Left cardiac atrium (tissue), 4 donors: ENCODE results near the gene CCR8. TPM values are rescaled to one million over a fixed set of nuclear protein-coding genes. Genes with fewer than 3 reads are reported as not detected.
A peak's percentile ranks its signal among the peaks of the same experiment; 100 is the strongest.
"Not testable (repeated sequence)": the region's sequence is repeated elsewhere in the genome, so short reads cannot be mapped to it uniquely, and the experiment has no call there.

Source experiments
- ATAC-seq, 2 donors: fragments of 200-7000 bp; cut with Tn5 transposase; one replicate each; pipeline ENCODE4 v1.9.1; 2020; ENCODE audit warnings: mild to moderate bottlenecking in 2 of 2, moderate library complexity in 2 of 2
- DNase-seq: peaks from one replicate; pipeline ENCODE4 v3.0.0-alpha.2; 2020
- intact Hi-C, 2 donors: fragments of 100-400 bp; cut with DNase I; formaldehyde crosslinking; loops; one replicate each; pipeline versions ENCODE4 v1.14.1 to v1.15.1; 2022 to 2023
- total RNA-seq, 2 donors: library from RNA; stranded (reverse); fragmentation: NEBNext Ultra II Directional; extraction: Animal tissue kit (Norgen Biotek cat#: 25700); gene quantifications; one replicate each; pipeline ENCODE4 v1.2.1, GENCODE V29; 2021
- donor health status: DM: no; HTN: yes; CAD: no.
- donor health status: DM: no; HTN: yes; CAD: no; lungs with severe emphysema.
- donor health status: DM: yes; HTN: yes; CAD: no.
- donor health status: Dilated cardiomyopathy.

The CCR8 gene
- total RNA-seq, 2 donors from 2014 or later, result not detected

DNA sequence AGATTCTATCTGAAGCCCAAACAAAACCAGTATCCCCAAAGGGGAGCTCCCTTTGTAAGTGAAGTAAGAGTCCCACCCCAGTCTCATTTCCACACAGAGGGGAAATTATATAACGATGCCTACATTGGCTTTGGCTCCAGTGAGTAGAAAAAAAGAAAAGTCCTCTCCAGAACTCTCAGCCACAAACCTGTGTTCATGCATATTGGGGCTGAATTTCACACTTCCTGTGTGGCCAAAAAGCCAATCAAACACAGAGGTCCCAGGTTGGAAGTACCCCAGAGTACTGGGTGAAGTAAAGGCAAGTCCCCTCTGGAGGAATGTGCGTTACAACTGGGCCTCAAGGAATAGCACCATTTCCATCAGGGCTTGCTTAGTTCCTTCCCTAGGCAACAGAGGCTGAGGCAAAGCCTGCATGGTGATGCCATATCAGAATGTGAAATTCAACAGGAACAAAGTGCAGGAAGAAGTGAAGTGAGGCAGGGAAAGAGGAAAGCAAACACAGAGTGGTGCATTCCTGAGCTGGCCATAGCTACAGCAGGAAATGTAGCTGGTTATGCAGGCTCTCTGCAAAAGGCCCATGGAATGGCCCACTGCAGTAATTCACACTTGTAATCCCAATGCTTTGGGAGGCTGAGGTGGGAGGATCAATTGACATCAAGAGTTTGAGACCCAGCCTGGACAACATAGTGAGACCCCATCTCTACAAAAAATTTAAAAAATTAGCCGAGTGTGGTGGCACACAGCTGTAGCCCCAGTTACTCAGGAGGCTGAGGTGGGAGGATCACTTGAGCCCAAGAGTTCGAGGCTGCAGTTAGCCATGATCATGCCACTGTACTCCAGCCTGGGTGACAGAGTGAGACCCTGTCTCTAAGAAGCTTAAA is 33.1 kb upstream of the CCR8 start:
- intact Hi-C loops, result no loop called here
- no peak for ATAC-seq
- no peak for DNase-seq

DNA sequence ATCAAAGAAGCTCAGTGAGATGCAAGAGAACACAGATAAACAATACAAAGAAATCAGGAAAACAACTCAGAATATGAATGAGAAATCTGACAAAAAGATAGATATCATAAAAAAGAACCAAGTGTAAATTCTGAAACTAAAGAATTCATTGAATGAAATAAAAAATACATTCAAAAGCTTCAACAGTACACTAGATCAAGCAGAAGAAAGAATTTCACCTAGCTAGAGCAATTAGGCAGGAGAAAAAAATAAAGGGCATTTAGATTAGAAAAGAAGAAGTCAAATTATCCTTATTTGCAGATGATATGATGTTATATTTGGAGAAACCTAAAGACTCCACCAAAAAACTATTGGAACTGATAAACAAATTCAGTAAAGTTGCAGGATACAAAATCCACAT is 30.2 kb upstream of the CCR8 start:
- ATAC-seq (no peak), DNase-seq (no peak)
- intact Hi-C loops, result no loop called here

DNA sequence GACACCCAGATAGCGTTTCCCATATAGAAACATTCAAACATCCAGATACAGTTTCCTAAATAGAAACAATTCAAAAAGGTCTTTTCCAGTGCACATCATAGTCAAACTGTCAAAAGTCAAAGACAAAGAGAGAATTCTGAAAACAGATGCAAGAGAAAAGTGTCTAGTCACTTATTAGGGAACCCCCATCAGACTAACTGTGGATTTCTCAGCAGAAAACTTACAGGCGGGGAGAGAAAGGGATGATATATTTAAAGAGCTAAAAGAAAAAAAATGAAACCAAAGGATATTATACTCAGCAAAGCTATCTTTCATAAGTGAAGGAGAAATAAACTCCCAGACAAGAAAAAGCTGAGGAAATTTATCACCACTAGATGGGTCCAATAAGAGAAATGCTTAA is 27.3 kb upstream of the CCR8 start:
- DNase-seq (no peak), ATAC-seq (no peak)
- intact Hi-C loops, result no loop called here

DNA sequence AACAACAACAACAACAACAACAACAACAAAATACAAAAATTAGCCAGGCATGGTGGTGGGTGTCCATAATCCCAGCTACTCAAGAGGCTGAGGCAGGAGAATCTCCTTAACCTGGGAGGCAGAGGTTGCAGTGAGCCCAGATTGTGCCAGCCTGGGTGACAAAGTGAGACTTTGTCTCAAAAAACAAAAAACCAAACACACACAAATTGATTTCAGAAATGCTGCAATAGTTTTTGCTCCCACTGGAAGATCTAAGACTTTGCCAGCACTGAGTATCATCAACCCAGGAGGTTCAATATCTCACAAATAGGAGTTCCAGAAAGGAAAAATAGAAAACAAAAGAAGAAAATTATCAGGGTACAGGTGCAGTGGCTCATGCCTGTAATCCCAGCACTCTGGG is 16.2 kb upstream of the CCR8 start:
- intact Hi-C loops, result no loop called here
- ATAC-seq, result no peak
- DNase-seq, result no peak

DNA sequence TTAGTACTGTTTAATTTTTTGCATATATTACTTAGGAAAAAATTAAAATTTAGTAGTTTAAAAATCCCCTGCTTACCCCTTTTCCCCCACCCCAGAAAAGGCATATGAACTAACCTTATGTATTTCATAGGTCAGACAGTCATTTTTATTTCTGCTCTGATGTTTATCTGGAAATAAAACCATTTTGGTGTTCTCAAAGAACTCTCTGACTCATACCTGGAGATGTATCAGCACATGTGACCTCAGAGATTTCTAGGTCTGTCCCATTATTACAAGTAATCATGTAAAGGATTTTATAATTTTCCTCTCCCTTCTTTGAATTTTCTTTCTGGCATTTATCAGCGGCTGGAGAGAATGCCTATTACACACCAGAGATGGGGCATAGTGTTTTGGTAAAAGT is 14.1 kb upstream of the CCR8 start:
- no peak for ATAC-seq
- intact Hi-C loops, result no loop called here

DNA sequence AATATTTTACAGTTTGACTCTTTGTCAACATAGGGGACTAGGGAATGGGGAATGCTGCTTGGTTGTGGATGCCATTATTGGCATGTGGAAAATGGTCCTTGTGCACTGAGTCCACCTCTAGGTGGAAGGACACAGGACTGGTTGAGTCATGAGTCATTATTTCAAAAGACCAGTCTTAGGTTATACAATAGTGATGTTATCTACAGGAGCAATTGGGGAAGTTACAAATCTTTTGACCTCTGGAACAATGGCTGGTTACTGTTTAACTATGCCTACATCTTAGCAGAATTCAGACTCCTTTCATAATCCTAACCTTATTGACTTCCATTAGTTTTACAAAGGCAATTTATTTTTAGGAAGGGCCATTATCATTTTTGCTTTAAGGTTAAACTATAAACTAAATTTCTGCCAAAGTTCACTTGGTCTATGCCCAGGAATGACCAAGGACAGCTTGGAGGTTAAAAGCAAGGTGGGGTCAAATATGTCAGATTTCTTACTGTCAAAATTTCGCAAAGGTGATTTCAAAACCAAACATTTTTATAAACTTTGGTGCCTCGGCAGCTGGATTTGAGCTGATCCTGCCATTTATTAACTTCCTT is 11.8 kb upstream of the CCR8 start:
- ATAC-seq (no peak), DNase-seq (no peak)
- intact Hi-C loops, result no loop called here

More for the DNA sequence above, 14.1 kb upstream of the CCR8 start:
- DNase-seq, result no peak

DNA sequence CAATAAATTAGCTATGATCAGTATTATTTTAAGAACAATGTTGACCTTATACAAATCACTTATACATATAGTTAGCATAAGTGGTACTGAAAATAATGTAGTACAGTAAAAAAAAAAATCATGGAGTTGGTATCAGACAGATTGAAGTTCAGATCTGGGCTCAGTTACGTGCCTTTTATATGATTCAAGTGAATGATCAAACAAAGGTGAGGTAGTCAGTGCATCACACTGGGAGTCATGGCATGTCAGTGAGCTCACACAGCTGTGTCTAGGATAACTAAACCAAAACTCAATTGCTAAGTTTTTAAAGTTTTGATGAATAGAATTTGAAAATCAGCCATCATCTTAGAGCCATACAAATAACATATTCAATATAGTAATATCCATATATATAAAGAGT is 11.2 kb upstream of the CCR8 start:
- ATAC-seq (no peak), DNase-seq (no peak)
- intact Hi-C loops, result no loop called here

DNA sequence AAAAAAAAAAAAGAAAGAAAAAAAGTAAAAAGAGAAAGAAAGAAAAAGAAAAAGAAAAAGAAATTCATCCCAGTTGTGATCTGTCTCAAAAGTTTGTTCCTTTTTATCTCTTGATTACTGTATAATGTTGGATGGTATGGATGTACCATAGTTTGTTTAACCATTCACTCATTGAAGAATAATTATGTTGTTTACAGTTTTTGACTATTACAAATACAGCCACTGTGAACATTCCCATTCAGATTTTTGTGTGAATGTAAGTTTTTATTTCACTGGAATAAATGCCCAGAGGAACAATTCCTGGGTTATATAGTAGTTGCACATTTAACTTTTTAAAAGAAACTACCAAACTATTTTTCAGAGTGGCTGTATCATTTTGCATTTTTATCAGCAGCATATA is 10.3 kb upstream of the CCR8 start:
- DNase-seq (no peak), ATAC-seq (no peak)
- intact Hi-C loops, result no loop called here

DNA sequence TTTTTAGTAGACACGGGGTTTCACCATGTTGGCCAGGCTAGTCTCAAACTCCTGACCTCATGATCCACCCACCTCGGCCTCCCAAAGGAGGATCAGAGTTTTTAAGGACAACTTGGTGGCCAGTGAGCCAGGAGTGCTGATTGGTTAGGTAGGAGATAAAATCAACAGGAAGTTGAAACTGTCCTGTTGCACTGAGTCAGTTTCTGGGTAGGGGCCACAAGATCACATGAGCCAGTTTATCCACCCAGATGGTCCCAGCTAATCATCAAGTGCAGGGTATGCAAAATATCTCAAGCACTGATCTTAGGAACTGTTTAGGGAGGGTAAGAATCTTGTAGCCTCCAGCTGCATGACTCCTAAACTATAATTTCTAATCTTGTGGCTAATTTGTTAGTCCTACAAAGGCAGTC is 7.9 kb upstream of the CCR8 start:
- DNase-seq, intact Hi-C loops, ATAC-seq: not testable (repeated sequence)

DNA sequence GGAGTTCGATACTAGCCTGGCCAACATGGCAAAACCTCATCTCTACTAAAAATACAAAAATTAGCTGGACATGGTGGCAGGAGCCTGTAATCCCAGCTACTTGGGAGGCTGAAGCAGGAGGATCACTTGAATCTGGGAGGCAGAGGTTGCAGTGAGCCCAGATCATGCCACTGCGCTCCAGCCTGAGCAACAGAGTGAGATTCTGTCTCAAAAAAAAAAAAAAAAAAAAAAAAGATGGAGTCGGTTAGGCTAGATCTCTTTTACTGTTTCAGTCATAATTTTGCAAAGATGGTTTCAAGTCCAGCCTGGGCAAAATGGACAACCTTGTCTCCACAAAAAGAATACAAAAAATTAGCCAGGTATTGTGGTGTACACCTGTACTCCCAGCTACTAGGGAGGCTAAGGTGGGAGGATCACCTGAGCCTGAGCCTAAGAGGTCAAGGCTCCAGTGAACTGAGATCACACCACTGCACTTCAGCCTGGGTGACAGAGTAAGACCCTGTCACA is 7.2 kb upstream of the CCR8 start:
- DNase-seq, intact Hi-C loops, ATAC-seq: not testable (repeated sequence)

DNA sequence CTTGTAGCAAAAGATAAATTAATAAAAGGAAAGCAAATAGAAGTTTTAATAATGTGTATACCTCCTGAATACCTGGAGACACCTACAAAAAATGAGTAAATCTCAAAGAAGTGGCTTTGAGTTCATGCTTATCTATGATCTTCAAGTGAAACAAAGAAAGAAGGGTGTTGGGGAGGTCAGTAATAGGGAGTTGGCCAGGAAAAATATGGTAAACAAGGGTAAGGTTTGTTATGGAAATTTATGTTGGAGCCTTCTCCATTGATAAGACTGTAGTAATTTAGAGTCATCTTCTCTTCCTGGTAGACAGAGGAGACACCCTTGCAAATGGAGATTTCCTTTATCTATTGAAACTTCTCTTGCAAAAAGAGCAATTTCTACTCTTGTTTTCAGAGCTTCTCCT is 6.6 kb upstream of the CCR8 start:
- no peak for ATAC-seq
- intact Hi-C loops, result no loop called here
- DNase-seq, result no peak

DNA sequence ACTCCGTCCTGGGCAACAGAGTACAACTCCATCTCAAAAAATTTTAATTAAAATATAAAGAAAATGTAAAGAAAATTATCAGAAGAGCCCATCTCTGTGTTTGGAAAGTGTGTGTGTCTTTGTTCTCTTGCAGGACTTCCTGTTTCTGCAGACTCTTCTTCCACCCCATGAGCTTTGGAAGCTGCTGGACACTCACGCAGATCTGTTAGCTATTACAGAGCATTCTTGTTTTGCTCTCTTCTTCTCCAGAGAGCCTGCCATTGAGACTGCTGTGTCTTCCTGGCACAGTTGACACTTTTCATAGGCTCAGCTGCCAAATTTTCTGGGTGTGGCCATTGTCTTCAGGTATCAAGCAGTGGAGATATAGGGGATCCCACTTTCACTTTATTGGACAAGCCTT is 6.0 kb upstream of the CCR8 start:
- intact Hi-C loops, result no loop called here
- ATAC-seq, result no peak
- no peak for DNase-seq

DNA sequence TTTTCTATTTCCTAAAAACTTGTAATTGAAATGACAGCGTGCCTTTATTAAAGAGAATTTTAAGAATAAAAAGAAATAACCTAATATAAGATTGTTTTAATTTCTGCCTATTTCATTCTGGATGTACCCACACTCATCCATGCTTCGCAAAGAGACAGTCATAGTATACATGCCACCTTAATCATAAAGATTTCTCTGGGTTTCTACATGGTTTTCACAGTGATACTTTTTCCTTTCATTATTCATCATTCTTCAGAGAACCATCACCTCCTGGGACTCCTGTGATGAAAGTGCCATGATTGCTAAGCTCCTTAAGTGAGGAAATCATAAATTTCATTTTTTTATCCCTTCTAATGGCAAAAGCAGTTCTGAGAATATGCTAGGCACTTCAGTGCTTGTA is 4.3 kb upstream of the CCR8 start:
- intact Hi-C loops, result no loop called here
- DNase-seq, result no peak
- ATAC-seq, result no peak

DNA sequence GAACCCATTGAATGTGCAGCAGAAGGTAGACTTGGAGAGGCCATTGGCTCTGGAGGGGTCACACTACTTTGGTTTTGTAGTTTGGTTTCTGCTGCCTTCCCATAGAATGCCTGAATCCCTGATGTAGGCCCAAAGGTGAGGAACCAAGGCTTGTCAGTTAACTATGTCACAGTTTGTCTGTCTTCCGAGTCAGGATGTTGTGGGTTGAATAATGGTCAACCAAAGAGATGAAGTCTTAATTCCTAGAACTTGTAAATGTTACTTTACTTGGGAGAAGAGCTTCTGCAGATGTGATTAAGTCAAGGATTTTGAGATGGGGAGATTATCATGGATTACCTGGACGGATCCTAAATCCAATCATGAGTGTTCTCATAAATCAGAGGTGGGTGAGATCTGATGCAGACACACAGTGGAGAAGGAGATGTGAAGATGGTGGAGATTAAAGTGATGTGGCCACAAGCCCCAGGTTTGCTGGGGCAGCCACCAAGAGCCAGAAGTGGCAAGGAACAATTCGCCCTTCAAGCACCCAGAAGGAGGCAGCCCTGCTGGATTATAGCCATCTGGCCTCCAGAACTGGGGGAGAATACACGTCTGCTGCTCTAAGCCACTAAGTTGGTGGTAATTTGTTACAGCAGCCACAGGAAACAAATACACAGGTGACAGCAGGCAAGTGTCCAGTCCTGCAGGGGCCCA is 2.3 kb upstream of the CCR8 start:
- DNase-seq (no peak), ATAC-seq (no peak)
- intact Hi-C loops, result no loop called here

DNA sequence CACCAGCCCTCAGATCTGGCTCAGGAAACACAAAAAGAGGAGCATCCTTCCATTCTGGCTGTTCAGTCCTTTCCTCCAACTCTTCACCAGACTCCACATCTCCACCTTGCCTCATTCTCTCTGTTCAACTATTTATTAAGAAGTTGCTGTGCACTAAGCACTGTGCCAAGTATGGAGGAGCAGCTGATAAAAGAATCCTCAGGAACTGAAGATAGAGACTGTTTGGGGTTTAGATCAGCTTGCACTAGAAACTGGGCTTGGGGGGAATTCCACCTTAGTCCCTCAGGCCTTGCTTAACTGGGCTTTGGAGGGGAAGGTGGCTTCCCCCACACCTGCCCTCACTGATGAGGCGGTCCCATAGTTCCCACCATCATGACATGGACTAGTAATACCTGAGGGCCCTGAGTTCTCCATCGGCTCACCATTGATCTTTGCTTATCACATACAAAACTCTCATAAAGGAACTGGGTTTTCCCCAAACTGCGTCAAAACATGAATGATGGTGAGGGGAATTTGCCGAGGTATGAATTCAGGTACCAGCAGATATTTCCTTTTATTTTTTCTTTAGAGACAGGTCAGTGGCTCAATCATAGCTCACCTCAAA is 1.7 kb upstream of the CCR8 start:
- intact Hi-C loops, result no loop called here
- DNase-seq, result no peak

DNA sequence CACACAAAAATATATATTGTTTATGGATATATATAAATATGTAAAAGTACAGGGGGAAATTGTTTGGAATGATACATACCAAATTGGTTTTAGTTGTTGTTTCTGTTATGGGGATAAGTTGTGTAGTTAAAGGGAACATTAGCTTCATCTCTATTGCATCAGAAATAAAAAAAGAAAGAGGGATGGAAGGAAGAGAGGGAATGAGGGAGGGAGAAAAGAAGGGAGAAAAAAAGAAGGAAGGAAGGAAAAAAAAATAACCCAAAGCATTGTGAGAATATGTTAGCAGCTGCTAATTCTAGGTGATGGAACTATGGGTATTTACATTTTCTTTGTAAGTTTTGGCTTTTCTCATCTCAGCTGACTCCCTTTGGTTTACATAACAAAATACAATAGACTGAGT is 1.3 kb downstream of the CCR8 start:
- intact Hi-C loops, result no loop called here
- ATAC-seq (no peak), DNase-seq (no peak)

More for the DNA sequence above, 1.7 kb upstream of the CCR8 start:
- ATAC-seq, result no peak

DNA sequence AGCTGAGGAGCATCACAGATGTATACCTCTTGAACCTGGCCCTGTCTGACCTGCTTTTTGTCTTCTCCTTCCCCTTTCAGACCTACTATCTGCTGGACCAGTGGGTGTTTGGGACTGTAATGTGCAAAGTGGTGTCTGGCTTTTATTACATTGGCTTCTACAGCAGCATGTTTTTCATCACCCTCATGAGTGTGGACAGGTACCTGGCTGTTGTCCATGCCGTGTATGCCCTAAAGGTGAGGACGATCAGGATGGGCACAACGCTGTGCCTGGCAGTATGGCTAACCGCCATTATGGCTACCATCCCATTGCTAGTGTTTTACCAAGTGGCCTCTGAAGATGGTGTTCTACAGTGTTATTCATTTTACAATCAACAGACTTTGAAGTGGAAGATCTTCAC is 3.0 kb downstream of the CCR8 start:
- ATAC-seq (peak in 1 of 2 donors; percentile 59), DNase-seq (peak; percentile 19)
- intact Hi-C loops, result no loop called here

DNA sequence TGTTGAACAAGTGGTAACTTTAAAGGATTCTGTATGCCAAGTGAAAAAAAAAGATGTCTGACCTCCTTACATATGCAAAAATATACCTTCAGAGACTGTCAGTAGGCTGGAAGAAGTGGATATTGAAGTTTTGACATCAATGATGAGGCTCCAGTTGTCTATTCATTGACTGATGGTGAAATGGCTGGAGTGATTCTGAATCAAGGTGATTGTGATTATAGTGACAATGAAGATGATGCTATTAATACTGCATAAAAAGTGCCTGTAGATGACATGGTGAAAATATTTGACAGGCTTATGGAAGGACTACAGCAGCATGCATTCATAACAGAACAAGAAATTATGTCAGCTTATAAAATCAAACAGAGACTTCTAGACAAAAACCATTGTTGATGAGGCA is 4.1 kb downstream of the CCR8 start:
- ATAC-seq (no peak), DNase-seq (no peak)
- intact Hi-C loops, result no loop called here

DNA sequence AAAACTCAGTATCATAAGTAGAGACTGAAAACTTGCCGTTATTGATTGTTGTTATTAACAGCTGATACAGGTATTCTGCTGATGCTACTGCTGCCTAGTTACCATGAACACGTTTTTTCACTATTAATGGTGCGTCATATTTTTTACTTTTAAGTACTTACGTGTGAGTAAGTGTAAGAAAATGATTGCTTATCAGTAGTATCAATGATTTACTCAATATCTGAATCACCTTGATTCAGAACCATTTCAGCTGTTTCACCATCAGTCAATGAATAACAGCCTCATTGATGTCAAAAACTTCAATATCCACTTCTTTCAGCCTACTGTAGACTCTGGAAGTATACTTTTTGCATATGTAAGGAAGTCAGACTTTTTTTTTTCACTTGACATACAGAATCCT is 4.7 kb downstream of the CCR8 start:
- DNase-seq, result no peak
- intact Hi-C loops, result no loop called here
- no peak for ATAC-seq

DNA sequence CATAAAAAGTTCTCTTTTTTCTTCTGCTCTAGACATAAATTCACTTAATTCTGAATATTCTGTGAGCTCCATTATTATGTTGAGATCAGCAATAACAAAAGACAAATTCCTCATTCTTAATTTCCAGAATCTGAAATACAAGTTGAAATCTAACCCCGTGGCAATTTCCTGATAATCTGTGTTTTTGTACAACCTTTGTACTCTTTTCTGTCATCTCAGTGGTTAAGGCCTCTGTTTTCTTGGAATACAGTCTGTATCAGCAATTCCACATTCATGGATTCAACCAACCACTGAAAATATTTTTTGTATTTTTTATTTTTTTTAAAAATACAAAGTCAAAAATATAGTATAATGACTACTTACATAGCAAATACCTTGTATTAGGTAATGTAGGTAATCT is 8.7 kb downstream of the CCR8 start:
- intact Hi-C loops, result no loop called here
- DNase-seq (no peak), ATAC-seq (no peak)
